ENCODE measurements around the gene MIEF2. TPM values are rescaled to one million over a fixed set of nuclear protein-coding genes. Genes with fewer than 3 reads are reported as not detected.
"Not testable (repeated sequence)": the region's sequence is repeated elsewhere in the genome, so short reads cannot be mapped to it uniquely, and the experiment has no call there.

MIEF2 gene
- polyA plus RNA-seq, 1 donor from 2014 or later: 74.9 TPM

GRCh38 chr17:18216906-18217305 lies 43.6 kb upstream of the MIEF2 start:
- H2AFZ ChIP-seq (ENCODE audit: low read depth, low read length); H3K27ac ChIP-seq (ENCODE audit: low read length); H3K36me3 ChIP-seq (ENCODE audit: insufficient read depth, low read length); H3K4me2 ChIP-seq (ENCODE audit: low read length); H3K4me3 ChIP-seq (ENCODE audit: low read length); H4K20me1 ChIP-seq (ENCODE audit: insufficient read depth); H3K79me2 ChIP-seq (replicated peaks; ENCODE audit: insufficient read depth, low read length); H3K9ac ChIP-seq (ENCODE audit: low read length); H3K9me2 ChIP-seq (ENCODE audit: insufficient read depth, low read length); H3K9me3 ChIP-seq (ENCODE audit: low read length); H3K27me3 ChIP-seq (ENCODE audit: insufficient read depth, low read depth, low read length); H3F3A ChIP-seq (ENCODE audit: insufficient read depth, low read length, poor library complexity, severe bottlenecking): not testable (repeated sequence)

GRCh38 chr17:18217412-18218015 lies 42.9 kb upstream of the MIEF2 start:
- no peaks in the 10 kb centered on the region for H3K36me3 ChIP-seq (ENCODE audit: insufficient read depth, low read length)
- H4K20me1 ChIP-seq (ENCODE audit: insufficient read depth): no peaks in the 10 kb centered on the region
- H3F3A ChIP-seq (ENCODE audit: insufficient read depth, low read length, poor library complexity, severe bottlenecking): no peaks in the 10 kb centered on the region
- TF ChIP-seq RAD21 (conservative IDR thresholded peaks at IDR 0.05) (peak; percentile 73), SMC3 (conservative IDR thresholded peaks at IDR 0.05; ENCODE audit: poor library complexity) (peak; percentile 73), TAF1 (IDR thresholded peaks at IDR 0.05; ENCODE audit: low read depth) (no peak), POLR2AphosphoS5 (IDR thresholded peaks at IDR 0.05) (no peak), CTCF (IDR thresholded peaks at IDR 0.05; ENCODE audit: poor library complexity, severe bottlenecking) (peak; percentile 85)
- no peak overlapping the region for H3K4me3 ChIP-seq (ENCODE audit: low read length)
- no peak overlapping the region for H3K9ac ChIP-seq (ENCODE audit: low read length)
- H3K27me3 ChIP-seq (ENCODE audit: insufficient read depth, low read depth, low read length): no peaks in the 10 kb centered on the region
- no peak overlapping the region for H3K27ac ChIP-seq (ENCODE audit: low read length)
- H3K4me2 ChIP-seq (ENCODE audit: low read length): no peak overlapping the region
- H3K9me3 ChIP-seq (ENCODE audit: low read length): no peaks in the 10 kb centered on the region
- H3K79me2 ChIP-seq (replicated peaks; ENCODE audit: insufficient read depth, low read length): no peaks in the 10 kb centered on the region
- H2AFZ ChIP-seq (ENCODE audit: low read depth, low read length): no peak overlapping the region
- H3K9me2 ChIP-seq (ENCODE audit: insufficient read depth, low read length): no peaks in the 10 kb centered on the region

- Histone ChIP-seq H3K9ac (ENCODE audit: low read length) (no peak overlapping the region), H3K79me2 (replicated peaks; ENCODE audit: insufficient read depth, low read length) (no peaks in the 10 kb centered on the region), H2AFZ (ENCODE audit: low read depth, low read length) (no peak overlapping the region), H4K20me1 (ENCODE audit: insufficient read depth) (no peaks in the 10 kb centered on the region), H3K9me3 (ENCODE audit: low read length) (no peaks in the 10 kb centered on the region), H3K27ac (ENCODE audit: low read length) (no peak overlapping the region), H3K4me2 (ENCODE audit: low read length) (no peak overlapping the region), H3K27me3 (ENCODE audit: insufficient read depth, low read depth, low read length) (no peaks in the 10 kb centered on the region), H3K4me3 (ENCODE audit: low read length) (no peak overlapping the region), H3K9me2 (ENCODE audit: insufficient read depth, low read length) (no peaks in the 10 kb centered on the region), H3F3A (ENCODE audit: insufficient read depth, low read length, poor library complexity, severe bottlenecking) (no peaks in the 10 kb centered on the region), H3K36me3 (ENCODE audit: insufficient read depth, low read length) (no peaks in the 10 kb centered on the region)
- no peak for TF ChIP-seq EP300 (conservative IDR thresholded peaks at IDR 0.05; ENCODE audit: poor library complexity, severe bottlenecking)
- no peak for TF ChIP-seq SMC3 (conservative IDR thresholded peaks at IDR 0.05; ENCODE audit: poor library complexity)
- no peak for TF ChIP-seq REST (IDR thresholded peaks at IDR 0.05; ENCODE audit: borderline replicate concordance)
- no peak for TF ChIP-seq RAD21 (conservative IDR thresholded peaks at IDR 0.05)
- TF ChIP-seq CTCF (IDR thresholded peaks at IDR 0.05; ENCODE audit: poor library complexity, severe bottlenecking): no peak
- TF ChIP-seq POLR2AphosphoS5 (IDR thresholded peaks at IDR 0.05): no peak
- no peak for TF ChIP-seq TAF1 (IDR thresholded peaks at IDR 0.05; ENCODE audit: low read depth)
- TF ChIP-seq EZH2 (IDR thresholded peaks at IDR 0.05; ENCODE audit: borderline replicate concordance, insufficient read depth, low read length, poor library complexity, severe bottlenecking): no peak
- TF ChIP-seq MXI1 (conservative IDR thresholded peaks at IDR 0.05; ENCODE audit: poor library complexity, severe bottlenecking): no peak
Observed at GRCh38 chr17:18218756-18219415, 41.6 kb upstream of the MIEF2 start.
